GM03348 (cell line): ENCODE results near the gene PSME2.
A peak's percentile ranks its signal among the peaks of the same experiment; 100 is the strongest.

Experiments
- DNase-seq: peaks from one replicate; pipeline ENCODE4 v3.0.0; 2012; ENCODE audit warnings: low spot score

Gene PSME2

GRCh38 chr14:24151404-24152080 lies 5.1 kb upstream of the PSME2 start:
- DNase-seq: no peak

- DNase-seq: no peak
Measured at GRCh38 chr14:24150993-24151392, 4.6 kb upstream of the PSME2 start.

- no peak for DNase-seq
Measured at GRCh38 chr14:24150567-24150966, 4.2 kb upstream of the PSME2 start.

GRCh38 chr14:24150061-24150460 lies 3.7 kb upstream of the PSME2 start:
- DNase-seq: no peak

GRCh38 chr14:24149302-24149969 lies 3.0 kb upstream of the PSME2 start:
- no peak for DNase-seq

- DNase-seq: no peak
Measured at GRCh38 chr14:24147761-24148428, 1.5 kb upstream of the PSME2 start.

- DNase-seq: peak; percentile 98
Measured at GRCh38 chr14:24146978-24147760, 759 bp upstream of the PSME2 start, which contains the start of gene RNF31. RNF31 (plus strand) TSS chr14:24147498; CDS start chr14:24147699, 201 bp downstream.

GRCh38 chr14:24145690-24146452 lies 539 bp downstream of the PSME2 start:
- DNase-seq: peak; percentile 52

- DNase-seq: no peak
Measured at GRCh38 chr14:24145219-24145618, 1.2 kb downstream of the PSME2 start.

- no peak for DNase-seq
Measured at GRCh38 chr14:24144451-24144850, 2.0 kb downstream of the PSME2 start.

GRCh38 chr14:24143511-24143910 lies 2.9 kb downstream of the PSME2 start:
- no peak for DNase-seq

GRCh38 chr14:24141097-24141880 lies 5.1 kb downstream of the PSME2 start, which contains the start of gene EMC9:
EMC9 (minus strand) TSS chr14:24141591; CDS start chr14:24141304, 287 bp downstream.
- peak; percentile 97 for DNase-seq

- no peak for DNase-seq
Measured at GRCh38 chr14:24139272-24139934, 7.0 kb downstream of the PSME2 start.

- no peak for DNase-seq
Measured at GRCh38 chr14:24138396-24139271, 7.8 kb downstream of the PSME2 start.

GRCh38 chr14:24137529-24138395 lies 8.6 kb downstream of the PSME2 start:
- DNase-seq: no peak

- no peak for DNase-seq
Measured at GRCh38 chr14:24136684-24137528, 9.5 kb downstream of the PSME2 start.
